ENCODE data around the gene CTF1.

- TF ChIP-seq ZNF274 (IDR thresholded peaks at IDR 0.05; ENCODE audit: low read depth, low read length), result no peak
- no peak for TF ChIP-seq SUZ12 (IDR thresholded peaks at IDR 0.05; ENCODE audit: extremely low read depth, insufficient read depth, insufficient read length)
- TF ChIP-seq YY1 (IDR thresholded peaks at IDR 0.05; ENCODE audit: insufficient read depth, insufficient read length), result no peak
Observed at GRCh38 chr16:30895627-30896260, 670 bp upstream of the CTF1 start.

Data from NT2/D1 (cell line).